Loucy (cell line): ENCODE data around the gene POLD3.

Experiments used
- H2AFZ ChIP-seq: fragments of 200-600 bp; sonication (generic); 2 replicates; pipeline ENCODE4 v1.6.0; 2016; ENCODE audit warnings: antibody characterized with exemption, mild to moderate bottlenecking, low read length, moderate library complexity
- H3F3A ChIP-seq: fragments of 200-600 bp; 2 replicates; pipeline ENCODE4 v1.6.0; 2016; ENCODE audit warnings: antibody characterized with exemption, low read depth, mild to moderate bottlenecking
- H3K27me3 ChIP-seq: fragments of 200-600 bp; sonication (generic); 2 replicates; pipeline ENCODE4 v1.6.1; 2014; ENCODE audit warnings: low read length, mild to moderate bottlenecking; ENCODE audit not compliant: insufficient read depth, poor library complexity, severe bottlenecking
- H3K36me3 ChIP-seq: fragments of 200-600 bp; sonication (generic); 2 replicates; pipeline ENCODE4 v1.6.1; 2016; ENCODE audit warnings: low read length; ENCODE audit not compliant: insufficient read depth
- H3K4me1 ChIP-seq: fragments of 200-600 bp; sonication (generic); 2 replicates; pipeline ENCODE4 v1.5.1; 2014; ENCODE audit warnings: low read length, mild to moderate bottlenecking; ENCODE audit not compliant: insufficient read depth, poor library complexity, severe bottlenecking
- H3K4me2 ChIP-seq: fragments of 200-600 bp; sonication (generic); 2 replicates; pipeline ENCODE4 v1.6.0; 2014; ENCODE audit warnings: antibody characterized with exemption, low read length, low read depth, mild to moderate bottlenecking; ENCODE audit not compliant: poor library complexity, severe bottlenecking
- H3K4me3 ChIP-seq: fragments of 200-600 bp; sonication (generic); 2 replicates; pipeline ENCODE4 v1.5.1; 2014; ENCODE audit warnings: low read length, mild to moderate bottlenecking, mixed read lengths; ENCODE audit not compliant: poor library complexity, severe bottlenecking
- H3K79me2 ChIP-seq: fragments of 200-600 bp; sonication (generic); 2 replicates; pipeline ENCODE4 v1.6.1; 2014; ENCODE audit warnings: low read length; ENCODE audit not compliant: insufficient read depth
- H3K9ac ChIP-seq: fragments of 200-600 bp; sonication (generic); 2 replicates; pipeline ENCODE4 v1.6.0; 2014; ENCODE audit warnings: mild to moderate bottlenecking, low read depth, low read length, moderate library complexity; ENCODE audit not compliant: poor library complexity, severe bottlenecking
- H3K9me2 ChIP-seq: fragments of 200-600 bp; sonication (generic); replicated peaks from 2 replicates; pipeline ENCODE4 v1.6.1; 2016; ENCODE audit warnings: low read depth, low read length, mixed read lengths
- H3K9me3 ChIP-seq: fragments of 200-600 bp; sonication (generic); 2 replicates; pipeline ENCODE4 v1.6.1; 2014; ENCODE audit warnings: mild to moderate bottlenecking, antibody characterized with exemption, low read length, low read depth; ENCODE audit not compliant: insufficient read depth
- H4K20me1 ChIP-seq: fragments of 200-600 bp; sonication (generic); 2 replicates; pipeline ENCODE4 v1.6.0; 2014; ENCODE audit warnings: antibody characterized with exemption, low read length, mild to moderate bottlenecking; ENCODE audit not compliant: insufficient read depth, poor library complexity, severe bottlenecking
- CTCF ChIP-seq: fragments of 200-600 bp; sonication (generic); conservative IDR thresholded peaks from 2 replicates; pipeline ENCODE4 v1.5.1; 2014; ENCODE audit warnings: mild to moderate bottlenecking, antibody characterized with exemption, low read length
- EZH2phosphoT487 ChIP-seq: fragments of 200-600 bp; IDR thresholded peaks from 2 replicates; pipeline ENCODE4 v1.6.1; 2018; ENCODE audit warnings: antibody characterized with exemption, mild to moderate bottlenecking, moderate library complexity, borderline replicate concordance

Gene POLD3

DNA sequence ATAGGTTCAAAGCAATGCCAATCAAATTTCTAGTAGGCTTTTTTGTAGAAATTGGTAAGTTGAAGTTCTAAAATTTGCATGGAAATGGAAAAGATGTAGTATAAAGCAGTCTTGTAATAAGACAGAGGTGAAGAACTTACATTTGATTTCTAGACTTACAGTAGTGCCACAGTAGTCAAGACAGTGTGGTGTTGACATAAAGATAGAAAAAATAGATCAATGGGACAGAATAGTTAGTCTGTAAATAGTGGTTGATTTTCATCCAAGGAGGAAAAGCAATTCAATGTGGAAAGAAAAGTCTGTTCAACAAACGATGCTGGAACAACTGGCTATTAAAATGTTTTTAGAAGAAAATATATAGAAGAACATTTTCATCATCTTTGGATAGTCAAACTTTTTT lies 70.9 kb downstream of the POLD3 start:
- Histone ChIP-seq H3K36me3 (no peaks in the 10 kb centered on the region), H3F3A (no peaks in the 10 kb centered on the region), H3K79me2 (no peaks in the 10 kb centered on the region), H4K20me1 (no peaks in the 10 kb centered on the region), H3K4me2 (no peak overlapping the region), H3K4me3 (no peak overlapping the region), H3K27me3 (no peaks in the 10 kb centered on the region), H2AFZ (no peak overlapping the region), H3K4me1 (no peaks in the 10 kb centered on the region), H3K9me3 (no peaks in the 10 kb centered on the region), H3K9me2 (no peaks in the 10 kb centered on the region), H3K9ac (no peak overlapping the region)
- TF ChIP-seq EZH2phosphoT487 = no peak
- TF ChIP-seq CTCF = no peak

DNA sequence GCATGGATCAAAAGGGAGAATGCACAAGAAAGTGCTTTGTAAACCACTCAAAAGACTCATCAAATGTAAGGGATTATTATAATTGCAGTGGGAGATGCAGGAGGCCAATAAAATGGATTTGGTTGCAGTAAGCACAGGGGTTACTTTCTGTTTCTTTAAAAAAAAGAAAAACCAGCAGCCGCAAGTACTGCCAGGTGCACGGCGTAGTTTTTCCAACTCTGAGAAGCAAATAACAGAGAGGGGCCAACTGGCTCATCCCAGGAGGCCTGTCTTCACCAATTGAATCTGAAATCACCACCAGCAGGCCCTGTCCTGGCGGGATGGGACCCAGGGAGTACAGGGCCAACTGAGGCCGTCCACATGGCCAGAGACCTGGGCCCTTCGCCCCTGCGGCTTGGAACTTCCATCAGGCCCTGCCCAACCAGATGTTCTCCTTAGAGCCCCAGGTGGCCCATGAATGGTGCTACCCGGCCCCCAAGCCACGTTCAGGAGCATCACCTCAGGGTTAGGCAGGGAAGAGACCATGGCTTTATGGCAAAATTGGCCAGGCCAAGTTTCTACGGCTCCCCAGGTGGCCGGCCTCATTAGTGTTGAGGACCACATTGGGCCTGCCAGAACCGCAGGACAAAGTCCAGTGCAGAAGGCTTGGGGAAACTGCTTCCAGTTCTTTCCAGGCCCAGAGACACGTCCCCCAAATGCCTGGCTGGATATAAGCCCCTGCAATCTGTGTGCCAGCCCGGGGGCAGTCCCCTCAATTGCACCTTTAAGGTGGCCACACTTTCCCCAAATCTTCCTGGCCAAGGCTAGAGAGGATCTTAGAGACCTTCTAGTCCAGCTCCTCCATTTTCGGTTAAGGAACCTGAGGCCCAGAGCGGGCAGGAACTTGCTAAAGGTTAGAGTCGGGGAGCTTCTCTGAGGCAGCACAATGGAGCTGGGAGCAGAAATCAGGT lies 77.1 kb downstream of the POLD3 start:
- Histone ChIP-seq H3K79me2 (no peaks in the 10 kb centered on the region), H2AFZ (no peak overlapping the region), H3K4me2 (no peak overlapping the region), H3K4me1 (no peaks in the 10 kb centered on the region), H3K9ac (no peak overlapping the region), H3K9me2 (no peaks in the 10 kb centered on the region), H3K27me3 (no peaks in the 10 kb centered on the region), H3K9me3 (no peaks in the 10 kb centered on the region), H3K4me3 (no peak overlapping the region), H3K36me3 (no peaks in the 10 kb centered on the region), H4K20me1 (no peaks in the 10 kb centered on the region), H3F3A (no peaks in the 10 kb centered on the region)
- TF ChIP-seq CTCF (no peak), EZH2phosphoT487 (no peak)

GRCh38 chr11:74670171-74670570 lies 77.8 kb downstream of the POLD3 start:
- H3F3A ChIP-seq = no peaks in the 10 kb centered on the region
- no peaks in the 10 kb centered on the region for H3K79me2 ChIP-seq
- H3K4me2 ChIP-seq = no peak overlapping the region
- H3K36me3 ChIP-seq = no peaks in the 10 kb centered on the region
- no peak for TF ChIP-seq CTCF
- TF ChIP-seq EZH2phosphoT487 = no peak
- H2AFZ ChIP-seq = no peak overlapping the region
- no peaks in the 10 kb centered on the region for H4K20me1 ChIP-seq
- no peak overlapping the region for H3K9ac ChIP-seq
- no peaks in the 10 kb centered on the region for H3K9me3 ChIP-seq
- no peaks in the 10 kb centered on the region for H3K4me1 ChIP-seq
- H3K4me3 ChIP-seq = no peak overlapping the region
- no peaks in the 10 kb centered on the region for H3K27me3 ChIP-seq
- no peaks in the 10 kb centered on the region for H3K9me2 ChIP-seq
